DOHH2 (cell line): ENCODE results near the gene TMEM33.

Experiments
- H3F3A ChIP-seq: fragments of 200-600 bp; sonication (generic), shearing (Covaris generic); 2 replicates; pipeline ENCODE4 v1.6.0; 2016; ENCODE audit warnings: antibody characterized with exemption, mild to moderate bottlenecking; ENCODE audit not compliant: control insufficient read depth, insufficient read depth
- H3K27ac ChIP-seq: fragments of 200-600 bp; sonication (generic); 2 replicates; pipeline ENCODE4 v1.5.1; 2014; ENCODE audit warnings: low read depth, mild to moderate bottlenecking, low read length, moderate library complexity
- H3K27me3 ChIP-seq: fragments of 200-600 bp; sonication (generic); 2 replicates; pipeline ENCODE4 v1.6.1; 2014; ENCODE audit warnings: mild to moderate bottlenecking, low read length, mixed read lengths; ENCODE audit not compliant: control insufficient read depth
- H3K36me3 ChIP-seq: fragments of 200-600 bp; sonication (generic); 2 replicates; pipeline ENCODE4 v1.6.1; 2014; ENCODE audit warnings: mild to moderate bottlenecking, low read length, moderate library complexity, mixed read lengths; ENCODE audit not compliant: control insufficient read depth
- H3K4me1 ChIP-seq: fragments of 200-600 bp; sonication (generic); 2 replicates; pipeline ENCODE4 v1.6.1; 2014; ENCODE audit warnings: mild to moderate bottlenecking, low read length, mixed read lengths; ENCODE audit not compliant: control insufficient read depth
- H3K4me2 ChIP-seq: fragments of 200-600 bp; sonication (generic); 2 replicates; pipeline ENCODE4 v1.6.0; 2014; ENCODE audit warnings: mild to moderate bottlenecking, low read length, moderate library complexity
- H3K4me3 ChIP-seq: fragments of 200-600 bp; sonication (generic); 2 replicates; pipeline ENCODE4 v1.5.1; 2014; ENCODE audit warnings: mild to moderate bottlenecking, low read length, mixed read lengths
- H3K79me2 ChIP-seq: fragments of 200-600 bp; sonication (generic); 2 replicates; pipeline ENCODE4 v1.6.1; 2014; ENCODE audit warnings: mild to moderate bottlenecking, low read length, mixed read lengths; ENCODE audit not compliant: control insufficient read depth
- H3K9me2 ChIP-seq: fragments of 200-600 bp; sonication (generic); replicated peaks from 2 replicates; pipeline ENCODE4 v1.6.1; 2014; ENCODE audit warnings: mild to moderate bottlenecking, low read length, mixed read lengths; ENCODE audit not compliant: control insufficient read depth
- H3K9me3 ChIP-seq: fragments of 200-600 bp; sonication (generic); 2 replicates; pipeline ENCODE4 v1.6.1; 2014; ENCODE audit warnings: antibody characterized with exemption, low read length, mixed read lengths; ENCODE audit not compliant: control insufficient read depth, insufficient read depth
- H4K20me1 ChIP-seq: fragments of 200-600 bp; sonication (generic); 2 replicates; pipeline ENCODE4 v1.6.0; 2014; ENCODE audit warnings: low read depth, mild to moderate bottlenecking, antibody characterized with exemption, low read length, moderate library complexity; ENCODE audit not compliant: control insufficient read depth, insufficient read depth
- EZH2phosphoT487 ChIP-seq: fragments of 200-600 bp; sonication (generic); IDR thresholded peaks from 2 replicates; pipeline ENCODE4 v1.6.1; 2017; ENCODE audit warnings: borderline replicate concordance, mild to moderate bottlenecking, antibody characterized with exemption, low read length, moderate library complexity, mixed read lengths
- TF ChIP-seq, protein P1 (sequence below): fragments of 200-600 bp; sonication (generic); IDR thresholded peaks from one replicate; pipeline ENCODE4 v1.5.1; 2014; ENCODE audit warnings: antibody characterized with exemption, mild to moderate bottlenecking, low read depth, low read length; ENCODE audit not compliant: poor library complexity, severe bottlenecking

The TMEM33 gene

DNA sequence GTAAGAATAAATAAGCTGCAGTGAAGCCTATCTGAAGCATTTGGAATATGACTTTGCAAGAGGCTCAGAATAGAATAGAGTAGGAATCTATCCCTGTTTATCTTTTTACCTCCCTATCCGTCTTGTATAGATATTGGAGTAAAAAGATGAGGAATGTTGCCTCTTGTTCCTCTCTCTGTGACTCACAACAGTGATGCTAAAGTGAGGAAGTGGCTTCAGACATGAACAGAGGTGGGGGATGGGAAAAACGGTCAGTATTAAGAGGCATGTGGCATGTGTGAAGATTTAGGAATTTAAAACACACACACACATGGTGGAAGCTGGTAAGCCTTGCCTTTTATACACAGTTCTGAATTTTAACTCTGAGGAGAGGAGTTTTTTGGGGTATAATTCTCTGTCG is 42.5 kb downstream of the TMEM33 start:
- Histone ChIP-seq H3K27ac (no peak overlapping the region), H3K9me3 (no peaks in the 10 kb centered on the region), H3K36me3 (no peaks in the 10 kb centered on the region), H3K4me2 (no peak overlapping the region), H3K4me3 (no peak overlapping the region), H3K4me1 (no peaks in the 10 kb centered on the region), H3K79me2 (no peaks in the 10 kb centered on the region), H3F3A (no peaks in the 10 kb centered on the region), H4K20me1 (no peaks in the 10 kb centered on the region), H3K9me2 (no peaks in the 10 kb centered on the region), H3K27me3 (no peaks in the 10 kb centered on the region)
- TF ChIP-seq EZH2phosphoT487: no peak
- TF ChIP-seq, protein P1, sequence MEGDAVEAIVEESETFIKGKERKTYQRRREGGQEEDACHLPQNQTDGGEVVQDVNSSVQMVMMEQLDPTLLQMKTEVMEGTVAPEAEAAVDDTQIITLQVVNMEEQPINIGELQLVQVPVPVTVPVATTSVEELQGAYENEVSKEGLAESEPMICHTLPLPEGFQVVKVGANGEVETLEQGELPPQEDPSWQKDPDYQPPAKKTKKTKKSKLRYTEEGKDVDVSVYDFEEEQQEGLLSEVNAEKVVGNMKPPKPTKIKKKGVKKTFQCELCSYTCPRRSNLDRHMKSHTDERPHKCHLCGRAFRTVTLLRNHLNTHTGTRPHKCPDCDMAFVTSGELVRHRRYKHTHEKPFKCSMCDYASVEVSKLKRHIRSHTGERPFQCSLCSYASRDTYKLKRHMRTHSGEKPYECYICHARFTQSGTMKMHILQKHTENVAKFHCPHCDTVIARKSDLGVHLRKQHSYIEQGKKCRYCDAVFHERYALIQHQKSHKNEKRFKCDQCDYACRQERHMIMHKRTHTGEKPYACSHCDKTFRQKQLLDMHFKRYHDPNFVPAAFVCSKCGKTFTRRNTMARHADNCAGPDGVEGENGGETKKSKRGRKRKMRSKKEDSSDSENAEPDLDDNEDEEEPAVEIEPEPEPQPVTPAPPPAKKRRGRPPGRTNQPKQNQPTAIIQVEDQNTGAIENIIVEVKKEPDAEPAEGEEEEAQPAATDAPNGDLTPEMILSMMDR: no peak

DNA sequence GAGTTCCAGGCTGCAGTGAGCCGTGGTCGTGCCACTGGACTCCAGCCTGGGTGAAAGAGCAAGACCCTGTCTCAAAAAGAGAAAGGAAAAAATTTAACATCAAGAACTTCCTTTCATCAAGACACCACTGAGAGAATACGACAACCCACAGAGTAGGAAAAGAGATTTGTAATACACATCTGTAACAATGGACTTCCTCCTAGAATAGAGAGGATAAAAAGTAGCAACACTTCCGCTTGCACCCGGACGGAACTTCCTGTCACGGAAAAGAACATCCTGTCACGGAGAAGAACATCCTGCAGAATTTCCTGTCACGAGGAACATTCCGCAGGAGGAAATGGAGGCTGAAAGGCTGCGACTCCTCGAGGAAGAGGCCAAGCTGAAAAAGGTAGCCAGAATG is 46.2 kb downstream of the TMEM33 start, which contains the start of gene DCAF4L1:
Gene DCAF4L1 (plus strand): TSS at position 301 of the 400 bp plus-strand sequence. CDS start 37 bp downstream, at position 338.
- Histone ChIP-seq H4K20me1 (no peaks in the 10 kb centered on the region), H3K27ac (no peak within 1 kb of the TSS), H3K9me2 (no peaks in the 10 kb centered on the region), H3F3A (no peaks in the 10 kb centered on the region), H3K9me3 (no peaks in the 10 kb centered on the region), H3K36me3 (no peaks in the 10 kb centered on the region), H3K4me1 (no peaks in the 10 kb centered on the region), H3K79me2 (no peaks in the 10 kb centered on the region), H3K4me3 (no peak within 1 kb of the TSS), H3K27me3 (no peaks in the 10 kb centered on the region), H3K4me2 (no peak within 1 kb of the TSS)
- TF ChIP-seq EZH2phosphoT487: no peak
- TF ChIP-seq, protein P1: no peak

DNA sequence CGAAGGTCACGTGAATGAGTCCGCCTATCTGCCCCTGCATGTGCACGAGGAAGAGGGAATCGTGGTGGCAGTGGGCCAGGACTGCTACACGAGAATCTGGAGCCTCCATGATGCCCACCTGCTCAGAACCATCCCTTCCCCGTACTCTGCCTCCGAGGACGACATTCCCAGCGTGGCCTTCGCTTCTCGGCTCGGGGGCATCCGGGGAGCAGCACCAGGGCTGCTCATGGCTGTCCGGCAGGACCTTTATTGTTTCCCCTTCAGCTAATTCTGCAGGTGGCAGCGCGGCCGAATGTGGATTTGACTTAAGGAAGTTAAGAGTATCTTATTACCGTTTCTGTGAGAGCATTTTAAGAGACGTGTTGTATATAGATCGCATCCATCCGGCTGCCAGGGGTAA is 47.5 kb downstream of the TMEM33 start:
- Histone ChIP-seq H3K4me2 (no peak overlapping the region), H3K36me3 (no peaks in the 10 kb centered on the region), H3K79me2 (no peaks in the 10 kb centered on the region), H3K9me2 (no peaks in the 10 kb centered on the region), H3K9me3 (no peaks in the 10 kb centered on the region), H3K27ac (no peak overlapping the region), H3K4me1 (no peaks in the 10 kb centered on the region), H3F3A (no peaks in the 10 kb centered on the region), H3K4me3 (no peak overlapping the region), H3K27me3 (no peaks in the 10 kb centered on the region), H4K20me1 (no peaks in the 10 kb centered on the region)
- TF ChIP-seq, protein P1: no peak
- no peak for TF ChIP-seq EZH2phosphoT487

DNA sequence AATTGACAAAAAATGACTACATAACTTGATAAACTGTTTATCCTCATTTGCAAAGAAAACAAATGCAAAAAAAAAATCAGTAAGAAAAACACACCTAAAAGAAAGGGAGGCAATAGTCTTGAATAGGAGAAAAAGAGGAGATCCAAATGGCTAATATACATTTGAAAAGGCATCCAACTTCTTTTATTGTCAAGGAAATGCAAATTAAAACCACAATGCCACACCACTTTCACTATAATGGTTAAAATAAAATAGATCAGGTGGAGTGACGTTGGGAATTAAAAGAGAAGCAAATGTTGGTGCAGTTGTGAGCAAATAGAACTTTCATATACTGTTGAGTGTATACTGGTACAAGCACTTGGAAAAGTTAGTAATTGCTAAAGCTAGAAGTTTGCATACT is 49.9 kb downstream of the TMEM33 start:
- Histone ChIP-seq H3K4me2 (no peak overlapping the region), H3K4me1 (peaks cover 14% of the 10 kb centered on the region), H3K79me2 (peaks cover 8% of the 10 kb centered on the region), H4K20me1 (no peaks in the 10 kb centered on the region), H3K9me2 (no peaks in the 10 kb centered on the region), H3K9me3 (no peaks in the 10 kb centered on the region), H3K4me3 (no peak overlapping the region), H3K27me3 (no peaks in the 10 kb centered on the region), H3K36me3 (no peaks in the 10 kb centered on the region), H3F3A (no peaks in the 10 kb centered on the region), H3K27ac (no peak overlapping the region)
- TF ChIP-seq, protein P1: no peak
- no peak for TF ChIP-seq EZH2phosphoT487
